Thyroid gland (tissue), 4 donors: ENCODE results near the gene OR51I2. TPM values are rescaled to one million over a fixed set of nuclear protein-coding genes. Genes with fewer than 3 reads are reported as not detected.

Experiments used
- DNase-seq, 2 donors: peaks; one replicate each; pipeline ENCODE4 v3.0.0-alpha.2; 2019
- H3K27ac ChIP-seq, 3 donors: fragments of 200-600 bp; sonication (generic); 1 replicate in 2 of 3; 2 replicates in 1 of 3; pipeline ENCODE4 v1.5.1; 2016 to 2019; ENCODE audit warnings: mild to moderate bottlenecking in 1 of 3, moderate library complexity in 1 of 3
- H3K27me3 ChIP-seq: fragments of 200-600 bp; sonication (generic); one replicate; pipeline ENCODE4 v1.5.1; 2019
- H3K36me3 ChIP-seq, 2 donors: fragments of 200-600 bp; sonication (generic); one replicate each; pipeline ENCODE4 v1.5.1; 2016 to 2019
- H3K4me1 ChIP-seq, 2 donors: fragments of 200-600 bp; sonication (generic); one replicate each; pipeline ENCODE4 v1.5.1; 2017 to 2019
- H3K4me3 ChIP-seq, 3 donors: fragments of 200-600 bp; sonication (generic); replicated peaks in 1 of 3; 1 replicate in 2 of 3; 2 replicates in 1 of 3; pipeline ENCODE4 v1.5.1; 2016; ENCODE audit warnings: mild to moderate bottlenecking in 1 of 3
- H3K9me3 ChIP-seq: fragments of 200-600 bp; sonication (generic); one replicate; pipeline ENCODE4 v1.5.1; 2017
- CTCF ChIP-seq, 6 experiments: fragments of 200-600 bp in 3 of 6; fragments of 450-650 bp in 3 of 6; sonication (generic) in 3 of 6; IDR thresholded peaks; one replicate each; pipeline ENCODE4 v1.5.1; 2016 to 2019; ENCODE audit warnings: antibody characterized with exemption in 6 of 6, mild to moderate bottlenecking in 2 of 6, inconsistent platforms in 1 of 6, moderate library complexity in 1 of 6
- POLR2A ChIP-seq, 2 donors: fragments of 450-650 bp; IDR thresholded peaks; one replicate each; pipeline ENCODE4 v1.6.1; 2017; ENCODE audit warnings: antibody characterized with exemption in 2 of 2, mild to moderate bottlenecking in 2 of 2, moderate library complexity in 1 of 2
- WGBS, 2 donors: methylation state at CpG; one replicate each; pipeline ENCODE4 v1.1.5; 2017; 5-methylcytosine and 5-hydroxymethylcytosine counted together
- intact Hi-C: fragments of 100-400 bp; cut with DNase I; formaldehyde crosslinking; loops from one replicate; pipeline ENCODE4 v1.15.1; 2023
- total RNA-seq, 4 donors: library from RNA; depleted of rRNA; stranded (reverse); fragments of >200 nt; gene quantifications; one replicate each; pipeline ENCODE4 v1.2.3, GENCODE V29; 2016

OR51I2 gene
- total RNA-seq, 4 donors from 2014 or later, result not detected

- no peaks in the 10 kb centered on the region for H3K36me3 ChIP-seq
- H3K27me3 ChIP-seq, result no peaks in the 10 kb centered on the region
- 29 to 45% methylated on average over 2 of the region's 2 CpGs for WGBS, 2 donors
- no peak within 1 kb of the TSS for H3K27ac ChIP-seq
- H3K9me3 ChIP-seq, result no peaks in the 10 kb centered on the region
- TF ChIP-seq POLR2A (IDR thresholded peaks at IDR 0.05) (no peak), CTCF (IDR thresholded peaks at IDR 0.05) (no peak)
- H3K4me1 ChIP-seq, result no peaks in the 10 kb centered on the region
- DNase-seq, result no peak
- intact Hi-C loops, result no loop called here
- H3K4me3 ChIP-seq, result no peak within 1 kb of the TSS
Measured at GRCh38 chr11:5441414-5441813, 7.7 kb upstream of the OR51I2 start, which contains the start of gene OR51I1. TSS of gene OR51I1 (minus strand) at chr11:5441514. CDS start at chr11:5441514, 0 bp downstream.

- intact Hi-C loops, result no loop called here
- DNase-seq, result no peak
- no peaks in the 10 kb centered on the region for H3K27me3 ChIP-seq
- H3K9me3 ChIP-seq, result no peaks in the 10 kb centered on the region
- TF ChIP-seq CTCF (IDR thresholded peaks at IDR 0.05) (no peak), POLR2A (IDR thresholded peaks at IDR 0.05) (no peak)
- H3K36me3 ChIP-seq, result no peaks in the 10 kb centered on the region
- H3K4me3 ChIP-seq, result no peak overlapping the region
- no peaks in the 10 kb centered on the region for H3K4me1 ChIP-seq
- WGBS, 2 donors, result 37 to 73% methylated on average over 2 of the region's 2 CpGs
- H3K27ac ChIP-seq, result no peak overlapping the region
Measured at GRCh38 chr11:5443835-5444393, 5.2 kb upstream of the OR51I2 start.

- 86 to 88% methylated on average over 4 of the region's 4 CpGs for WGBS, 2 donors
- Histone ChIP-seq H3K27ac (no peak overlapping the region), H3K4me1 (no peaks in the 10 kb centered on the region), H3K36me3 (no peaks in the 10 kb centered on the region), H3K9me3 (no peaks in the 10 kb centered on the region), H3K4me3 (no peak overlapping the region), H3K27me3 (no peaks in the 10 kb centered on the region)
- intact Hi-C loops, result no loop called here
- no peak for TF ChIP-seq CTCF (IDR thresholded peaks at IDR 0.05)
- no peak for TF ChIP-seq POLR2A (IDR thresholded peaks at IDR 0.05)
- no peak for DNase-seq
Measured at GRCh38 chr11:5449432-5449831, 309 bp downstream of the OR51I2 start.

- intact Hi-C loops, result no loop called here
- DNase-seq, result no peak
- H3K27ac ChIP-seq, result no peak overlapping the region
- TF ChIP-seq POLR2A (IDR thresholded peaks at IDR 0.05) (no peak), CTCF (IDR thresholded peaks at IDR 0.05) (no peak)
- no peaks in the 10 kb centered on the region for H3K36me3 ChIP-seq
- 90 to 91% methylated on average over 7 to 14 of the region's 14 CpGs for WGBS, 2 donors
- H3K27me3 ChIP-seq, result no peaks in the 10 kb centered on the region
- no peaks in the 10 kb centered on the region for H3K9me3 ChIP-seq
- no peak overlapping the region for H3K4me3 ChIP-seq
- H3K4me1 ChIP-seq, result no peaks in the 10 kb centered on the region
Measured at GRCh38 chr11:5460983-5461621, 12.0 kb downstream of the OR51I2 start.

- no peaks in the 10 kb centered on the region for H3K9me3 ChIP-seq
- WGBS, 2 donors, result 39 to 60% methylated on average over 2 of the region's 2 CpGs
- H3K4me1 ChIP-seq, result no peaks in the 10 kb centered on the region
- no peak for TF ChIP-seq CTCF (IDR thresholded peaks at IDR 0.05)
- no peak for TF ChIP-seq POLR2A (IDR thresholded peaks at IDR 0.05)
- no peaks in the 10 kb centered on the region for H3K27me3 ChIP-seq
- DNase-seq, result no peak
- H3K36me3 ChIP-seq, result no peaks in the 10 kb centered on the region
- intact Hi-C loops, result no loop called here
- H3K4me3 ChIP-seq, result no peak overlapping the region
- no peak overlapping the region for H3K27ac ChIP-seq
Measured at GRCh38 chr11:5467527-5467926, 18.4 kb downstream of the OR51I2 start.
